PC-3 (cell line): Measurements from ENCODE around the gene SETD1A.

Experiments
- CTCF ChIP-seq: fragments of 300-600 bp; sonication (generic); conservative IDR thresholded peaks from 2 replicates; pipeline ENCODE4 v1.5.1; 2017; ENCODE audit warnings: antibody characterized with exemption, low read depth, mild to moderate bottlenecking, low read length
- EZH2 ChIP-seq: fragments of 300-600 bp; sonication (generic); IDR thresholded peaks from one replicate; pipeline ENCODE4 v1.6.1; 2017; ENCODE audit warnings: antibody characterized with exemption, mild to moderate bottlenecking, low read length; ENCODE audit not compliant: unreplicated experiment
- EZH2phosphoT487 ChIP-seq: fragments of 300-600 bp; sonication (generic); IDR thresholded peaks from 2 replicates; pipeline ENCODE4 v1.6.1; 2018; ENCODE audit warnings: mild to moderate bottlenecking, antibody characterized with exemption, low read length, borderline replicate concordance

GRCh38 chr16:31001507-31002249, 44.1 kb downstream of the SETD1A start:
- no peak for TF ChIP-seq CTCF
- TF ChIP-seq EZH2: no peak
- TF ChIP-seq EZH2phosphoT487: no peak
